Stomach (tissue), 4 donors: ENCODE data around the gene DENND5A.

ENCODE experiments used
- CTCF ChIP-seq, 7 experiments: fragments of 450-650 bp in 4 of 7; fragments of 200-600 bp in 3 of 7; sonication (generic) in 3 of 7; IDR thresholded peaks; one replicate each; pipeline ENCODE4 v1.5.1; 2016 to 2019; ENCODE audit warnings: antibody characterized with exemption in 7 of 7, control low read depth in 2 of 7, mild to moderate bottlenecking in 1 of 7
- EP300 ChIP-seq: sonication (generic); formaldehyde crosslinking; IDR thresholded peaks from one replicate; pipeline ENCODE4 v1.6.1; 2017; ENCODE audit warnings: antibody characterized with exemption

DNA sequence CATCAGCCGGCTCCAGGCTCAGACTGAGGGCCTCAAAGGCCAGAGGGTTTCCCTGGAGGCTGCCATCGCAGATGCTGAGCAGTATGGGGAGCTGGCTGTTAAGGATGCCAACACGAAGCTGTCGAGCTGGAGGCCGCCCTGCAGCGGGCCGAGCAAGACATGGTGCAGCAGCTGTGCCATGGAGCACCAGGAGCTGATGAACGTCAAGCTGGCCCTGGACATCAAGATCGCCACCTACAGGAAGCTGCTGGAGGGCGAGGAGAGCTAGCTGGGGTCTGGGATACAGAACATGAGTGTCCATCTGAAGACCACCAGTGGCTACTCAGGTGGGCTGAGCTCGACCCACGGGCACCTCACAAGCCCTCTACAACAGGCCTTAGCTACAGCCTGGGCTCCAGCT, 169.7 kb downstream of the DENND5A start:
- TF ChIP-seq CTCF (IDR thresholded peaks at IDR 0.05) (no peak), EP300 (no peak)
